Neural cell (in vitro differentiated cells): ENCODE data around the gene CYGB. TPM values are rescaled to one million over a fixed set of nuclear protein-coding genes. Genes with fewer than 3 reads are reported as not detected.

Experiments used
- H2AFZ ChIP-seq: fragments of 200-600, 300-800 bp; sonication (generic), shearing (Covaris generic); 2 replicates; pipeline ENCODE4 v1.6.0; 2014; ENCODE audit warnings: low read depth, mild to moderate bottlenecking, antibody characterized with exemption, low read length, moderate library complexity
- H3F3A ChIP-seq: fragments of 200-600 bp; shearing (Covaris generic); 2 replicates; pipeline ENCODE4 v1.6.1; 2016; ENCODE audit warnings: mild to moderate bottlenecking, moderate library complexity, mixed read lengths, antibody characterized with exemption, low read length; ENCODE audit not compliant: insufficient read depth, poor library complexity, severe bottlenecking
- H3K27ac ChIP-seq: fragments of 200-600, 300-800 bp; sonication (generic), shearing (Covaris generic); 2 replicates; pipeline ENCODE4 v1.5.1; 2014; ENCODE audit warnings: mild to moderate bottlenecking, low read length, moderate library complexity
- H3K27me3 ChIP-seq: fragments of 300-800, 200-600 bp; sonication (generic), shearing (Covaris generic); 2 replicates; pipeline ENCODE4 v1.6.0; 2014; ENCODE audit warnings: mild to moderate bottlenecking, low read depth, low read length, moderate library complexity; ENCODE audit not compliant: insufficient read depth
- H3K36me3 ChIP-seq: fragments of 300-800, 200-600 bp; sonication (generic), shearing (Covaris generic); 2 replicates; pipeline ENCODE4 v1.5.1; 2014; ENCODE audit warnings: mild to moderate bottlenecking, antibody characterized with exemption, low read length, moderate library complexity; ENCODE audit not compliant: insufficient read depth
- H3K4me2 ChIP-seq: fragments of 300-800, 200-600 bp; sonication (generic), shearing (Covaris generic); 2 replicates; pipeline ENCODE4 v1.6.0; 2014; ENCODE audit warnings: mild to moderate bottlenecking, low read length
- H3K4me3 ChIP-seq: fragments of 300-800, 200-600 bp; sonication (generic), shearing (Covaris generic); 2 replicates; pipeline ENCODE4 v1.5.1; 2014; ENCODE audit warnings: mild to moderate bottlenecking, low read length, moderate library complexity
- H3K79me2 ChIP-seq: fragments of 200-600 bp; shearing (Covaris generic); replicated peaks from 2 replicates; pipeline ENCODE4 v1.6.0; 2014; ENCODE audit warnings: mild to moderate bottlenecking, low read length, moderate library complexity; ENCODE audit not compliant: insufficient read depth
- H3K9ac ChIP-seq: fragments of 300-800, 200-600 bp; sonication (generic), shearing (Covaris generic); 2 replicates; pipeline ENCODE4 v1.6.1; 2016; ENCODE audit warnings: mild to moderate bottlenecking, low read length, mixed read lengths
- H3K9me2 ChIP-seq: fragments of 200-600 bp; shearing (Covaris generic); 2 replicates; pipeline ENCODE4 v1.6.1; 2016; ENCODE audit warnings: mild to moderate bottlenecking, low read length, mixed read lengths; ENCODE audit not compliant: insufficient read depth
- H3K9me3 ChIP-seq: fragments of 200-600, 300-800 bp; sonication (generic), shearing (Covaris generic); 2 replicates; pipeline ENCODE4 v1.6.1; 2016; ENCODE audit warnings: mild to moderate bottlenecking, mixed run types, low read length, moderate library complexity, mixed read lengths
- H4K20me1 ChIP-seq: fragments of 200-600 bp; shearing (Covaris generic); 2 replicates; pipeline ENCODE4 v1.6.1; 2016; ENCODE audit warnings: mild to moderate bottlenecking, mixed run types; ENCODE audit not compliant: insufficient read depth
- EP300 ChIP-seq: fragments of 450-650 bp; conservative IDR thresholded peaks from 2 replicates; pipeline ENCODE4 v1.6.1; 2014; ENCODE audit warnings: antibody characterized with exemption, mild to moderate bottlenecking, moderate library complexity; ENCODE audit not compliant: poor library complexity, severe bottlenecking
- EZH2 ChIP-seq: fragments of 200-600, 300-800 bp; shearing (Covaris generic), sonication (generic); IDR thresholded peaks from 2 replicates; pipeline ENCODE4 v1.6.1; 2014; ENCODE audit warnings: antibody characterized with exemption, low read length, borderline replicate concordance, mild to moderate bottlenecking; ENCODE audit not compliant: insufficient read depth, poor library complexity, severe bottlenecking
- MXI1 ChIP-seq: fragments of 450-650 bp; conservative IDR thresholded peaks from 2 replicates; pipeline ENCODE4 v1.6.1; 2014; ENCODE audit warnings: antibody characterized with exemption, mild to moderate bottlenecking; ENCODE audit not compliant: poor library complexity, severe bottlenecking
- POLR2AphosphoS5 ChIP-seq: IDR thresholded peaks from 2 replicates; pipeline ENCODE4 v1.6.1; 2012
- RAD21 ChIP-seq: fragments of 450-650 bp; conservative IDR thresholded peaks from 2 replicates; pipeline ENCODE4 v1.6.1; 2014; ENCODE audit warnings: antibody characterized with exemption, mild to moderate bottlenecking, moderate library complexity
- REST ChIP-seq: IDR thresholded peaks from 2 replicates; pipeline ENCODE4 v1.6.1; 2012; ENCODE audit warnings: borderline replicate concordance
- SMC3 ChIP-seq: fragments of 450-650 bp; conservative IDR thresholded peaks from 2 replicates; pipeline ENCODE4 v1.6.1; 2014; ENCODE audit warnings: antibody characterized with exemption, mild to moderate bottlenecking, moderate library complexity; ENCODE audit not compliant: poor library complexity
- TAF1 ChIP-seq: IDR thresholded peaks from 2 replicates; pipeline ENCODE4 v1.6.1; 2012; ENCODE audit warnings: low read depth
- polyA plus RNA-seq: library from polyadenylated mRNA; depleted of rRNA; stranded (reverse); fragments of >200 nt; gene quantifications from 2 replicates; pipeline ENCODE4 v1.2.3, GENCODE V29; 2014
- TF ChIP-seq, protein P1 (sequence below): fragments of 450-650 bp; IDR thresholded peaks from 2 replicates; pipeline ENCODE4 v1.5.1; 2014; ENCODE audit warnings: antibody characterized with exemption, mild to moderate bottlenecking, moderate library complexity; ENCODE audit not compliant: poor library complexity, severe bottlenecking

The CYGB gene
- polyA plus RNA-seq, 1 donor from 2014 or later = 12.9 TPM

GRCh38 chr17:76561332-76561731 lies 23.8 kb upstream of the CYGB start:
- Histone ChIP-seq H2AFZ (no peak overlapping the region), H3K79me2 (peaks cover 31% of the 10 kb centered on the region), H4K20me1 (no peaks in the 10 kb centered on the region), H3K36me3 (peaks cover 5% of the 10 kb centered on the region), H3K9me3 (no peaks in the 10 kb centered on the region), H3K4me2 (no peak overlapping the region), H3K27me3 (no peaks in the 10 kb centered on the region), H3K9ac (no peak overlapping the region), H3K4me3 (no peak overlapping the region), H3K27ac (no peak overlapping the region), H3K9me2 (no peaks in the 10 kb centered on the region), H3F3A (no peaks in the 10 kb centered on the region)
- TF ChIP-seq EP300 (no peak), EZH2 (no peak), POLR2AphosphoS5 (no peak), TAF1 (no peak), MXI1 (no peak), RAD21 (no peak), SMC3 (no peak), REST (no peak)
- TF ChIP-seq, protein P1, sequence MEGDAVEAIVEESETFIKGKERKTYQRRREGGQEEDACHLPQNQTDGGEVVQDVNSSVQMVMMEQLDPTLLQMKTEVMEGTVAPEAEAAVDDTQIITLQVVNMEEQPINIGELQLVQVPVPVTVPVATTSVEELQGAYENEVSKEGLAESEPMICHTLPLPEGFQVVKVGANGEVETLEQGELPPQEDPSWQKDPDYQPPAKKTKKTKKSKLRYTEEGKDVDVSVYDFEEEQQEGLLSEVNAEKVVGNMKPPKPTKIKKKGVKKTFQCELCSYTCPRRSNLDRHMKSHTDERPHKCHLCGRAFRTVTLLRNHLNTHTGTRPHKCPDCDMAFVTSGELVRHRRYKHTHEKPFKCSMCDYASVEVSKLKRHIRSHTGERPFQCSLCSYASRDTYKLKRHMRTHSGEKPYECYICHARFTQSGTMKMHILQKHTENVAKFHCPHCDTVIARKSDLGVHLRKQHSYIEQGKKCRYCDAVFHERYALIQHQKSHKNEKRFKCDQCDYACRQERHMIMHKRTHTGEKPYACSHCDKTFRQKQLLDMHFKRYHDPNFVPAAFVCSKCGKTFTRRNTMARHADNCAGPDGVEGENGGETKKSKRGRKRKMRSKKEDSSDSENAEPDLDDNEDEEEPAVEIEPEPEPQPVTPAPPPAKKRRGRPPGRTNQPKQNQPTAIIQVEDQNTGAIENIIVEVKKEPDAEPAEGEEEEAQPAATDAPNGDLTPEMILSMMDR = no peak

GRCh38 chr17:76560877-76561221 lies 23.3 kb upstream of the CYGB start:
- H3K9me3 ChIP-seq = no peaks in the 10 kb centered on the region
- H3K27me3 ChIP-seq = no peaks in the 10 kb centered on the region
- H3K27ac ChIP-seq = no peak overlapping the region
- H3K9ac ChIP-seq = no peak overlapping the region
- H3K36me3 ChIP-seq = peaks cover 5% of the 10 kb centered on the region
- no peak overlapping the region for H3K4me2 ChIP-seq
- no peaks in the 10 kb centered on the region for H3K9me2 ChIP-seq
- peaks cover 31% of the 10 kb centered on the region for H3K79me2 ChIP-seq
- no peaks in the 10 kb centered on the region for H4K20me1 ChIP-seq
- H2AFZ ChIP-seq = no peak overlapping the region
- no peak overlapping the region for H3K4me3 ChIP-seq
- TF ChIP-seq, protein P1 = no peak
- no peak for TF ChIP-seq SMC3
- no peak for TF ChIP-seq POLR2AphosphoS5
- no peak for TF ChIP-seq MXI1
- no peak for TF ChIP-seq EP300
- no peak for TF ChIP-seq EZH2
- no peak for TF ChIP-seq REST
- no peak for TF ChIP-seq RAD21
- no peak for TF ChIP-seq TAF1
- H3F3A ChIP-seq = no peaks in the 10 kb centered on the region
